NCI-H2171 treated with DMSO at 0.1 percent for 48 hours (cell line): Measurements from ENCODE around the gene ERC2.
"Not testable (repeated sequence)": the region's sequence is repeated elsewhere in the genome, so short reads cannot be mapped to it uniquely, and the experiment has no call there.

Experiments
- DNase-seq: peaks from one replicate; lab custom pipeline; 2025; lab: John Stamatoyannopoulos, UW

The ERC2 gene

GRCh38 chr3:55521738-55522421 is 946.4 kb downstream of the ERC2 start:
- DNase-seq = no peak

GRCh38 chr3:55521064-55521737 is 947.1 kb downstream of the ERC2 start:
- no peak for DNase-seq

- no peak for DNase-seq
Measured at GRCh38 chr3:55519019-55519418, 949.2 kb downstream of the ERC2 start.

- DNase-seq = no peak
Measured at GRCh38 chr3:55518451-55518850, 949.8 kb downstream of the ERC2 start.

DNA sequence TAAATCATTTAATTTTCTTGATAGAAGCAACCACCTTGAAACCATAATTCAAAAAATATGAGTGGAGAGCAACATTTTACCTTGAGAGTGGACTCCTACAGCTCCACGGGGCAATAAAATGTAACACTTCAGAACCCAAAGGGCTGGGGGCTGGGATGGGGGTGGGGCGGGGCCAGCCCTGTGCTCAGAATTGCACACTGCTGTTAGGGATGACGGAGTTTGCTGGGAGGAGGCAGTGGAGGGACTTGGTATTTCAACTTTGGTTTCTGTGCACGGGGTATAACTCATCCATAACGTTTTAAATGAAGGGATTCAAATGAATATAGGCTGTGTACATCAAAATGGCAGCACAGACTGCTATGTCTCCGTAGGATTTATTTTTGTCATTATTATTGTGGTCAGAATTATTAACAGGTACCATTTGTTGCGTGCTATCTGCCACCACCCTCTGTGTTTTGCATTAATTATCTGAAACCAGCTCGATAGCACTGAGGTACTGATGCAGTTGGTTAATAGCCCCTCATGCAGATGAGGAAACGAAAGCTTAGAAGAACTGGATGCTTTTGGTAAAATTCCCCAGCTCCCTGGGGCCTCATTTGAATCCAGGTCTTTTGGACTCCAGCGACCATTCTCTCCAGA is 951.8 kb downstream of the ERC2 start:
- DNase-seq = no peak

- DNase-seq = no peak
Measured at GRCh38 chr3:55515550-55516246, 952.6 kb downstream of the ERC2 start.

DNA sequence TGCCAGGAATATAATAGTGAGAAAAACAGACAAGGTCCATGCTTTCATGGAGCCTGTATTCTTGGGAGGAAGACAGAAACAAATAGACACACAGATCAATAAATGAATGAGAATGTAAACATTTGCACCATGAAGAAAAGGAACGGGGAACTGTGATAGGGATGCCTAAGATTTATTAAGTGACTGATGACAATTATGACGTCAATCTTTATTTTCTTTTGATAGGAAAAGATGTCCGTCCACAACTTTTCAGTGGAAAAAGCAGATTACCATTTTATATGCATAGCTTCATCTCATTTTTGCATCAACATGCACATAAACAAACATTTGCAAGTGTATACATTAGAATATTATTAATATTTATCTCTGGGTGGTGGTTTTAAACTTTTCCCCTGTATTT is 953.3 kb downstream of the ERC2 start:
- no peak for DNase-seq

DNA sequence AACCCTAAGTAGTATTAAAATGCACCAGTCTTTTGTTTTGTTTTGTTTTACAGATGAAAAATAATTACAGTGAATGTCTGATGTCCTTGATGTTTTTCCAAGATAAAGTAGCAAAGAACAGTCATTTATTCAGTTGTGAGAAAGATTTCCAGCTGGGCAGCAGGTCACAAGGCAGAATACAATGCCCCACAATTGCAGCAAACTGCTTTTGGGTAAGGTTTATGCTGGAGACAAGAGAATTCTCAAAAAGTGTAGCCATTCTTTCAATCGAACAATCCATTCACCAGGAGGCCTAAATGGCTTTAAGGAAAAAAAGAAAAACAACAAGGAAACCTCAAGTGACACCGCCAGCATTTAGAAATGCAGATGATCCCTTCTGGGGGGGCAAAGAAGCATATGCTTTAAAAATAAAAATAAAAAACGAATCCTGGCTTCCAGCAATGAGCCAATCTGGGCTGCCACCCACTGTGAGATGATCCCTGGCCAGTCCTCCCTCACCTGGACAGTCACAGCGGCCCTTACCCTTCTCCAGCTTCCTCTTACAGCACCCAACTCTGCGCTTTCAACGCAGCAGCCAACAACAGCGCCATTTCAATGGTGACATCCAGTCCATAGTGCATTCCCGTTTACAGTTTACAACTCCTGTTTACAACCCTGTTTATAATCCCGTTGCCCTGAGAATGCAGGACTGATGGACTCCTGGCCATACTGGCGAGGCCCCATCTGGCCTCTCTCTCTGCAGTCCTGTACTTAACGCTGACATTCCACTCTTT is 955.5 kb downstream of the ERC2 start:
- no peak for DNase-seq

DNA sequence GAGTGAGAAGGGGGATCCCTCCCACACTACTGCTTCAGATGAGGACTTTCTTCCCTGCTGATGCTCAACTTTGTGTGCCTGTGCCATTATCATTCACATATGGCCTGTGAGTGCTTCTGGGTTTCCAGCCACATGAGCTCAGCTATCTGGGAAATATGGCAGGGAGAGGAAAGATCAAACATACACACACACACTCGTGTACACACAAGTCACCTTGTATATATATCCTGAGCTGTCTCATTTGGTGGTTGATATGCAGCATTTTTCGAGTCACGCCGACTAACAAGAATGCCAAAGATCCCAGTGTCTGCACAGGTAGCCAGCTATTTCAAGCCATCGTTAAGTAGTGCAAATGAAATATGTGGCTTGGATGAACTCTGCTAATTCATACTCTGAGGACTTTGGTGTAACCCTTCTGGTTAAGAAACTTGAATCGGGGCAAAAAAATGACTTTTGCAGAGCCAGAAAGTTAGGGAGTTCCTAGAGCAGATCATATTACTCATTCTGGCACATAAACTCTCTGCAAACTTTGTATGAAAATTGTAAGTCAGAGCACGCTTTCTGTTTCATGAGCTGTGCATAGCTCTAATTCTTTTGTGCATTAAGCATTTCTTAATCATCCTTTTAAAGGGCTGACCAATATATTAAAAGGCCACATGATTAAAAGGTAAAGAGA is 956.2 kb downstream of the ERC2 start:
- no peak for DNase-seq

GRCh38 chr3:55508335-55508734 is 959.9 kb downstream of the ERC2 start:
- no peak for DNase-seq

DNA sequence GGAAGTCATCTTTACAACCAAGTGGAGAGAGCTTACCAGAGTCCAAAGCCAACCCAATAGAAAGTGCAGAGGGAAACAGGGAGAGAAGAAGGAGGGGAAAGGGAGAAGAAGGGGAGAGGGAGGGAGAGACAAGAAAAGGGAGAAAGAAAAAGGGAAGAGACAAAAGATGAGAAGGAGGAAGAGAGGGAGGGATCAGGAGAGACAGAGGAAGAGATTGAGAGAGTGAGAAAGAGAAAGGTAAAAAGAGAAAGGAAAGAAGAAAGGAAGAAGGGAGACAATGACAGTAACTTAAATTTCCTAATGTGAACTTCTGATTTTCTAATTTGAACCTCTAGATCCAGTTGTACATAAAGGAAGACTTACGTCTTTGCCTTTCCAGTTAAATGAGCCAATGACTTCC is 960.5 kb downstream of the ERC2 start:
- DNase-seq = no peak

- no peak for DNase-seq
Measured at GRCh38 chr3:55505776-55506175, 962.5 kb downstream of the ERC2 start.

GRCh38 chr3:55505102-55505501 is 963.2 kb downstream of the ERC2 start:
- not testable (repeated sequence) for DNase-seq

- DNase-seq = no peak
Measured at GRCh38 chr3:55501905-55502304, 966.4 kb downstream of the ERC2 start.

GRCh38 chr3:55500555-55501330 is 967.5 kb downstream of the ERC2 start:
- DNase-seq = no peak

DNA sequence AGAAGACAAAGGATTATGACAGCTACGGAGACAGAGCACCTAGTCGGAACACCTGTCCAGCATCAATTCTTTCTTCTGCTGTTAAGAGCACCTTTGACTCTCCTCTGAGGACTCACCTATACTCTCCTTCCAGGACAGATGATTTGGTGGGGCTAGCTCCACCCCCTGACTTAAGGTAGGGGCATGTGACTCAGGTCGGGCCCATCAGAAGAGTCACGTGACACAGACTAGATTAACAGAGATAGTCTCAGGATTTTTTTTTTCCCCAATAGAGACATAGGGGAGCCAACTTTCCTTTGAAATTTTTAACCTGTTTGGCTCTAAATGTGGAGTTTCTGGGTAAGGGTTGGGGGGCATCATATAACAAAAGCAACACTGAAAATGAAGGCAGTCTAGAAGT is 969.7 kb downstream of the ERC2 start:
- DNase-seq = no peak

GRCh38 chr3:55497250-55497649 is 971.0 kb downstream of the ERC2 start:
- no peak for DNase-seq

- no peak for DNase-seq
Measured at GRCh38 chr3:55494976-55495375, 973.3 kb downstream of the ERC2 start.

GRCh38 chr3:55492976-55493375 is 975.3 kb downstream of the ERC2 start:
- no peak for DNase-seq

DNA sequence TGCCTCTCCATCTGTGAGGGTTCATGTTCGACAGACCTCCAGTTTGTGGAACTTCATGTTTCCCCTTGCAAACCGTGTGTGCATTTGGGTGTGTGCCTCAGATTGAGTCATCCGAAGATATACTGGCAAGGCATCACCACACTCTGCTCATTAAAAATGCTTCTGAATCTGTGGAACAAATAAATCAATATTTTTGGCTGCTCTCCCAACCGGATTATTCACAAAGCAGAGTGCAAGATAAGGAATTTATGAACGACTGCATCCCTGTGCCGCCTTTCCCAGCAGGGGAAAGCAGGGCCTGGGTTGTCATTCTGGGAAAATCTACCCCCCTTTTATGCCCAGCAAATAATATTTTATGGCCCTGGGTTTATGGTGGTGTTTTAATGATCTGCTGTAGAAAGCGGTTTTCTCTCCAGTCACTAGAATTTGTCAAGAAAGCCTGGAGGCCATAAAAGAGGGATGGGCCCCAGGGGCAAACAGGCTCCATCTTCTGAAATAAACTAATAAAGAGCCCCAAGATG is 976.9 kb downstream of the ERC2 start:
- no peak for DNase-seq
